Omental fat pad (tissue), 4 donors: ENCODE measurements around the gene MOSPD3. TPM values are rescaled to one million over a fixed set of nuclear protein-coding genes. Genes with fewer than 3 reads are reported as not detected.

ENCODE experiments used
- ATAC-seq: fragments of 150-250 bp; one replicate; pipeline ENCODE4 v1.9.1; 2016; ENCODE audit warnings: mild to moderate bottlenecking, moderate library complexity; ENCODE audit not compliant: low FRiP score
- DNase-seq: peaks from one replicate; pipeline ENCODE4 v3.0.0-alpha.2; 2019; ENCODE audit warnings: low spot score
- total RNA-seq, 4 donors: library from RNA; depleted of rRNA; stranded (reverse); fragments of >200 nt; gene quantifications; one replicate each; pipeline ENCODE4 v1.1.0, GENCODE V29; 2016
- TF ChIP-seq, protein P1 (sequence below), 3 donors: fragments of 450-650 bp; IDR thresholded peaks; one replicate each; pipeline ENCODE4 v1.5.1; 2016 to 2017; ENCODE audit warnings: antibody characterized with exemption in 3 of 3, mild to moderate bottlenecking in 3 of 3, moderate library complexity in 2 of 3

MOSPD3 gene
- total RNA-seq, 4 donors from 2014 or later: 5.4 to 8.9 (median 7.2) TPM

DNA sequence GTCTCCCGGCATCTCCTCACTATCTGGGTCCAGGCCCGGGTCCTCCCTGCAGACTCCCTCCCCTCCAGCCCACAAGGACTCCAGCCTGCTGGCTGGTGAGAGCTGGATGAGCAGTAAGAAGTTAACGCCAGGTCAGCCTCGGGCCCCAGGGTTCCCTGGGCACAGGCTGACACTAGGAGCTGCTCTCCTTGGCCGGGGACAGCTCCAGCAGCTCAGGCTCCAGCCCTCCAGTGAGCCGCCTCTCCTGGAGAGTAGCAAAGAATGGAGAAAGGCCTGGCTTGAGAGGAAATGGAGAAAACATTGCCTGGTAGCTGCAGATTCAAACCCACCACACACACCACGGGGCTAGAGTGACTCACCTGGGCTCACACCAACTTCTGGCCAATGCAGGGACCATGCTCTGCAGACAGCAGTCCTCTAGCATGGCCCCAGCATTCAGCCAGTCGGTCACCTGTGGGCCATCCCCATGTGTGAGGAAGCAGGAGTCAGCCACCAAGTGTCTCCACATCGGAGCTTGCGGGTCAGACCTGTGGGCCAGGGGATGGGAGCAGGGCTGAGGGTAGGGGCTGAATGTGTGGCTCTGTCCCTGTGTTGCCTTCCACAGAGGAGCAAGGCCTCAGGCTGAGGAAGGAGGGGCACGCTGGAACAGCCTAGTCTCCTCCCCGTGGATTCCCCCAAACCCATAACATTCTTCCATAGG is 45.2 kb upstream of the MOSPD3 start:
- TF ChIP-seq, protein P1, sequence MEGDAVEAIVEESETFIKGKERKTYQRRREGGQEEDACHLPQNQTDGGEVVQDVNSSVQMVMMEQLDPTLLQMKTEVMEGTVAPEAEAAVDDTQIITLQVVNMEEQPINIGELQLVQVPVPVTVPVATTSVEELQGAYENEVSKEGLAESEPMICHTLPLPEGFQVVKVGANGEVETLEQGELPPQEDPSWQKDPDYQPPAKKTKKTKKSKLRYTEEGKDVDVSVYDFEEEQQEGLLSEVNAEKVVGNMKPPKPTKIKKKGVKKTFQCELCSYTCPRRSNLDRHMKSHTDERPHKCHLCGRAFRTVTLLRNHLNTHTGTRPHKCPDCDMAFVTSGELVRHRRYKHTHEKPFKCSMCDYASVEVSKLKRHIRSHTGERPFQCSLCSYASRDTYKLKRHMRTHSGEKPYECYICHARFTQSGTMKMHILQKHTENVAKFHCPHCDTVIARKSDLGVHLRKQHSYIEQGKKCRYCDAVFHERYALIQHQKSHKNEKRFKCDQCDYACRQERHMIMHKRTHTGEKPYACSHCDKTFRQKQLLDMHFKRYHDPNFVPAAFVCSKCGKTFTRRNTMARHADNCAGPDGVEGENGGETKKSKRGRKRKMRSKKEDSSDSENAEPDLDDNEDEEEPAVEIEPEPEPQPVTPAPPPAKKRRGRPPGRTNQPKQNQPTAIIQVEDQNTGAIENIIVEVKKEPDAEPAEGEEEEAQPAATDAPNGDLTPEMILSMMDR (IDR thresholded peaks at IDR 0.05): no peak
- DNase-seq (no peak), ATAC-seq (no peak)

DNA sequence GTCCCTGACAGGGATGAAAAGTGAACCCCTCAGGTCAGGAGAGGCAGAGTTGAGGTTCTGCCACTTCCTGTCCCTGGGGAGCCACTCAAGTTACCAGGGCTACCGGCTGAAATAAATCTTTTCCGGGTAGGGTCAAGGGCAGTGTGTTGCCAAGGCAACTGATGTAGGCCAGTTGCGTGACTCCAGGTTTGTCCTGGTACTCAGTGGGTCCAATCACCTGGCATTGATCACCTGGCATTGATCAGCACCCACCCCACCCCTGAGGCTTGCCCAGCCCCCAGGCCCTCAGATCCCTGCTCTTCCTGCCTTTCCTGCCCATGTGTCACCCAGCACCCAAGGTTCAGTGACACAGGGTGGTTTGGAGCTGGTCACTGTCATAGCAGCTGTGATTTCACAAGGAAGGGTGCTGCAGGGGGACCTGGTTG is 44.6 kb upstream of the MOSPD3 start:
- no peak for ATAC-seq
- no peak for DNase-seq

DNA sequence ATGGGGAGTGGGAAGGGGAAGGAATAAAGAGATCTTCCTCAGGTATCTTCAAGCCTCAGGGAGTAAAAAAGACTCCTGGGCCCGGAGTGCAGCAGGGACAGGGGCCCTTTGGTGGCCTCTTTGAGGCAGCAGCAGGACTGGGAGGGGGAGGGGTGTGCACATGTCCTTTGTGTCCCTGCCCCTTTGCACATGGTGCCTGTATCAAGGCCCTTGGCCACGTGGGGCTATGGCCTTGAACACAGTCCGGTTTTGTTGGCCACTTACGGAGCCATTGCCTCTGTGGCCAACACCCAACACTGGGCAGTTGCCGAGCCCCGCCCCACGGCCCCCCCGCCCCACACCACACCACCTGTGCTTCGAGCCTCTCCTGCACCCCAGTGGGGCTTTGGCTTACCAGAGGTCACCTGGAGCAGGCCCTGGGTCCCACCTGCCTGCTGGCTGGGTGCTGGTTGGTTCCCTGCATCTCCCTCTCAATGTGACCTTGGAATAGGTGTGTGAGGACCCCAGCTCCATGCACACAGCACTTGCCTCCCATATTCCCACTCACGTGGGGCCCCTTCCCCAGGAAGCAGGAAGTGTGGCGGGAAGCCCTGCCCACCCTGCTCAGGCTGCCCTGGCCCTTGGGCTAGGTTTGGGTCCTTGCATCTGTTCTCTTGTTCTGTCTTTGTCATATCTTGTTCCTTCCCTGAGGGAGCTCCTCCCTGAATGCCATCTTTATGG is 44.0 kb upstream of the MOSPD3 start:
- ATAC-seq: no peak
- DNase-seq: no peak
- TF ChIP-seq, protein P1 (IDR thresholded peaks at IDR 0.05): no peak

More for the DNA sequence above, 44.6 kb upstream of the MOSPD3 start:
- TF ChIP-seq, protein P1 (IDR thresholded peaks at IDR 0.05): no peak

DNA sequence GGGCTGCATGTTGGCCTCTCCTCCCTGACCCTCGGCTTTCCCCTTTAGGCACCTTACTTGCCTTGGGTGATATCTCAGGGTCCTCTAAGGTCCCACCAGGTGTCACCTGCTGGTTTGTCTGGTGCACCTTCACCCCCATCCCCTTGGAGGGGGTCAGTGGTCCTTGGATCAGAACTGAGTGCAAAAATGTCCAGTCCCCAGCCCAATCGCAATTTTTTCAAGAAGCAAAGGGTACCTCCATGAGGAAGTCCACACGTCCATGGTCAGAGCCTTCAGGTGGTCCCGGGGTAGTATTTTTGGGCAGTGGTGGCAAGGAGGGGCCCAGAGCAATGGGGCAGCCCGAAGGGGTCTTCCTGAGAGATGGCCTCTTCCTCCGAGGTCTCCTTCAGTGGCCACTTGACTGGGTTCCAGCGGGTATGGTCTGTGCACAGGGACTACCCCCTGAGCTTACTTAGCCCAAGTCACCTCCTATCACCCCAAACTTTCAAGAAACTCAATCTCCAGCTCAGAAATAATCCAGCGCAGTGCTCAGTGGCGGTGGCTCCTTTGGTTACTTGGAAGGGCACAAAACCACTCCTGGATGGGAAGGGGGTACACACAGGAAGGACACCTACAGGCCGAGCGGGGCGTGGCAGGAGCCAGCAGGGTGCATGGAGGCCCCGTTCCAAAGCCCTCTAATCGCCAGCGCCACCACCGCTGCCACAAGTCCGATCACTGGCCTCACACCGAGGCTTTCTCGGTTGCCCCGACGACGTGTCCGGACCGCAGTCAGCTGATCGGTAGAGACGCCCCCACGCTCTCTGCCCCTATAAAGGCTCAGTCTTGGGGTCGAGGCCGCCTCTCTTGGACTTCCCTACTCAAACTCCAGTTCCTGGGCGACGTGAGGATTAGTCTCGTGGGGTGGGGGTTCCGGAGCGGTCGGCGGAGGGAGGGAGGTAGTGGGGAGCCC is 43.2 kb upstream of the MOSPD3 start:
- DNase-seq: no peak
- TF ChIP-seq, protein P1 (IDR thresholded peaks at IDR 0.05): no peak

DNA sequence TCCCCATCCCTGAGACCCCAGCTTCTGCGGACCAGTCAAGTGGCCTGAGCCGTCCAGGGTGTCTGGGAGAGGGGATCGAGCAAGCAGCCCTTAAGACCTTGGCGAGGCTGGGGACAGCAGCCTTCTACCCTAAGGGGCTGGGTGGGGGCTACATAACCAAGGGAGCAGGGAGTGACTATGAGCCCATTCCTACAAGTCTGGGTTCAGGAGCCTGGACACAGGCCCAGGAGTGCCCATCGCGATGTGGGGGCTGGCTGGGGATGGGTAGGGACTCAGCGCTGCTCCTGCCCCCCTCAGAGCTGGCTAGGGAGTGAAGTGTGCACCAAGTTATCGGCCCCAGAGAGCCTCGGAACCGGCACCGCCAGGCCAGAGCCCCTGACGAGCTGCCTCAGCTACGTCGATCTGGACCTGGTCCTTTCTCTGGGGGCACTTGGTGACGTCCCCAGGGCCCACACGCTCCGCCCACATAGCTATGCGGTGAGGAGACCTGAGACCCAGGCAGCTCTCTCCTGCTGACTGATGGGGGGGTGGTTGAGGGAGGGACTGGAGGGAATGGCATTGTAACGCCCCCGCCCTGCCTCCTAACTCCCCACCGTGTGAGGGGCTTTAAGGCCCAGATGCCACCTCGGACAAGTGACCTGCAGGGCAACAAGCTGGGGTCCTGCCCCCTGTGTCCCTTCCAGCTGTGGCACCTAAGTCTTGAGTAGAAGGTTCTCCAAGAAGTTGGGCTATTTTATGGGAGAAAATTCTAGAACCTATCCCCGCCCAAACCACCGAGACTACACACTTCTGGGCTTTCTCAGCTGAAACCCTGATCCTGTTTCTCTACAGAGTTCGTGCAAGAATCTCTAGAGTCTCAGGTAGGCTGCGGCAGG is 41.1 kb upstream of the MOSPD3 start:
- TF ChIP-seq, protein P1 (IDR thresholded peaks at IDR 0.05): no peak
- no peak for DNase-seq
- no peak for ATAC-seq

More for the DNA sequence above, 43.2 kb upstream of the MOSPD3 start:
- ATAC-seq: peak; percentile 12

DNA sequence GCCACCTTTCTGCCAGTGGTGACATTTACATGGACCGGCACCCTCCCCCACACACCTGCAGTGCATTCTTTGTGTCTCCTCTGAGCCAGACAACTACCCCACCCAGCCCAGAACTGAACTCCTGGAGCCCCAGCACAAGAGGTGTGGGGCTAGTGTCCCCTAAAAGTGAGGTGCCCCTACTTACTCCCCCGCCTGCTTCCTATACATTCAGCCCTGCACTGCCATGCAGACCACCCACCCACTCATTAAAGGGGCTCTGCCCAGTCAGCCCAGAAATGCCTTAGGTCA is 40.6 kb upstream of the MOSPD3 start:
- TF ChIP-seq, protein P1 (IDR thresholded peaks at IDR 0.05): no peak
- no peak for DNase-seq
- no peak for ATAC-seq
